NCI-H82 (cell line): ENCODE data around the gene FARP1.
A peak's percentile ranks its signal among the peaks of the same experiment; 100 is the strongest.
"Not testable (repeated sequence)": the region's sequence is repeated elsewhere in the genome, so short reads cannot be mapped to it uniquely, and the experiment has no call there.

Source experiments
- DNase-seq: peaks from one replicate; lab custom pipeline; 2025; lab: John Stamatoyannopoulos, UW

Gene FARP1

DNA sequence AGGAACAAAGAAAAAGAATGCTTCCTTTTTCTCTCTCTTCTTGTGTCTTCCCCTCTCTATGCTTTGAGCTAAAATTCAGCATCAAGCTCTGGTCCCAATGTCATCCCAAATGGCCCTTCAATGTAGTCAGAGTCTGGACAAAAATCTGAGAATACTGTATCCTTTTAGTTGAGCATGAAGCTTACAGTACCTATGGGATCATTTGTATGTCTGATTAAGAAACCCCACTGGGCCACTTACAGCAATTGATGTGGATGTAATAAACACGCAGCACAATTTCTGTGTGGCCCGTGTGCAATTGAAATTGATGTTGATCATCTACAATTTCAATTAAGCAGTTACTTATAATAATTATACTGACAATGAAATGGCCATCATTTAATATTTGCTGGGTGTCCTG lies 223.1 kb downstream of the FARP1 start:
- no peak for DNase-seq

DNA sequence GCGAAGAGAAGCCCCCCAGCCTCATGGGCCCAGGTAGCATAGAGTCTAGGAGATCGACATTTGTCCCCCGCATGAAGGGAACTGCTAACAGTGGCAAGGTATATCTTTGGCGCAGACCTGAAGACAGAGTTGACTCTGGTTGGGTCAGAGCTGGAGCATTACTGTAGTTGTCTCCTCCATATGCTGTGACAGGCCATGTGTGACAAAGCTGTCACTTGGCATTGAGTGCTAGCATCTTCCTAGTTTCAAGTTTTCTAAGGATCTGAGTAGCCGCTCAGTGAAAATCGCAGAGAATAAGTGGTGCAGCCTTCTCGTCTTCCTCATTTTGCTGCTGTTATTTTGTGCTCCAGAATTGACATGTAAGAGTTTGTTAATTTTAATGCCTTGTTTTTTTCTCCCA lies 223.5 kb downstream of the FARP1 start:
- DNase-seq, result no peak

DNA sequence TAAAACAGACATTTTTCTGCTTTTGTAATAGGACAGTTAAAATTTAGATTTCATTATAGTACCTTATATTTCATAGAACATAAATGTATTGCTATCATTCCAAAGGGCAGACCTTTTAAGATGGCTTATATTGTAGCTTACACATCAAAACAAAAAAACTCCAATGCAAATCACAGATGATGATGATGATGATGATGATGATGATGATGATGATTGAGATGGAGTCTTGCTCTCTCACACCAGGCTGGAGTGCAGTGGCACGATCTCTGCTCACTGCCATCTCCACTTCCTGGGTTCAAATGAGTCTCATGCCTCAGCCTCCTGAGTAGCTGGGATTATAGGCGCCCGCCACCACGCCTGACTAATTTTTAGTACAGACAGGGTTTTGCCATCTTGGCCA lies 224.1 kb downstream of the FARP1 start:
- no peak for DNase-seq

DNA sequence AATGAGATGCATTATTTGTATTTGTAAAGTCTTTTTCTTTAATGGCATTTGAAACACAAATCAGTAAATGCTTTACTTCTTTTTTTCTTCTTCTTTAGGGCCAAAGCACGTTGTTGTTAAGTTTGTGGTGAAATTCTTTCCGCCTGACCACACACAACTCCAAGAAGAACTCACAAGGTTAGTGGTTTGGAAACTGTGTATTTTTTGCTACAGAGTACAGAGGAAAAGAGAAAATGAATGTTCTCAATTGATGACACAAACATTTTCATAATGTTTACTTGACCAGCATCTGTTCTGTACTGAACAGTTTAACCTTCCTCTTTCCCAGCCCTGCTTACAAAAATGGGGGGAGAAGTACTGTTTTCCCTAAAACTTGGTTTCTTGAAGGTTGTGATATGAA lies 225.1 kb downstream of the FARP1 start:
- DNase-seq, result no peak

DNA sequence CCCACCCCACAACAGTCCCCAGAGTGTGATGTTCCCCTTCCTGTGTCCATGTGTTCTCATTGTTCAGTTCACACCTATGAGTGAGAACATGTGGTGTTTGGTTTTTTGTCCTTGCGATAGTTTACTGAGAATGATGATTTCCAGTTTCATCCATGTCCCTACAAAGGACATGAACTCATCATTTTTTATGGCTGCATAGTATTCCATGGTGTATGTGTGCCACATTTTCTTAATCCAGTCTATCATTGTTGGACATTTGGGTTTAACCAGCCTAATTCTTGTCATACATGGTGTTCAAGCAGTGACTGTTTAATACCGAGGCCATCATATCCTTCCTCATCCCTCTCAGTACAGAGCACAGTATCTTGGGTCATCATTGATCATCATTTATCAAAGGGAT lies 226.6 kb downstream of the FARP1 start:
- not testable (repeated sequence) for DNase-seq

DNA sequence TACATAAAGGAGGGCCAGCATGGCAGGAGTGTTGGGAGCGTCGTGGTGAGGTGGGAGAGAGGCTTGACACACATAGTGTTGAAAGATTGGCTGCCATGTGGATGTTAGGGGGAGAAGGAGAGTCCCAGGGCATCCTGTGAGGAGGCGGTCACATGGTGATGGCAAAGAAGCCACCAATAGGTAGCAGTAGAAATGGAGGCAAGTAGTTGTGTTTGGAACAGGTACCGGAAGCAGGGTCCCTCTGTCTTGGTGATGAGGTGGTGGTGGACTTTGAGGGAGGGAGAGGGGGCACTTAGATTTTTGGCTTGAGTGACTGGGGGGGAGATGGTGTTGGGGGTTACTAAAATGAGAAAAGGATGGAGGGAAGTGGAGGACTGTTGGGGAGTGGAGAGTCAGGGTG lies 227.4 kb downstream of the FARP1 start:
- no peak for DNase-seq

DNA sequence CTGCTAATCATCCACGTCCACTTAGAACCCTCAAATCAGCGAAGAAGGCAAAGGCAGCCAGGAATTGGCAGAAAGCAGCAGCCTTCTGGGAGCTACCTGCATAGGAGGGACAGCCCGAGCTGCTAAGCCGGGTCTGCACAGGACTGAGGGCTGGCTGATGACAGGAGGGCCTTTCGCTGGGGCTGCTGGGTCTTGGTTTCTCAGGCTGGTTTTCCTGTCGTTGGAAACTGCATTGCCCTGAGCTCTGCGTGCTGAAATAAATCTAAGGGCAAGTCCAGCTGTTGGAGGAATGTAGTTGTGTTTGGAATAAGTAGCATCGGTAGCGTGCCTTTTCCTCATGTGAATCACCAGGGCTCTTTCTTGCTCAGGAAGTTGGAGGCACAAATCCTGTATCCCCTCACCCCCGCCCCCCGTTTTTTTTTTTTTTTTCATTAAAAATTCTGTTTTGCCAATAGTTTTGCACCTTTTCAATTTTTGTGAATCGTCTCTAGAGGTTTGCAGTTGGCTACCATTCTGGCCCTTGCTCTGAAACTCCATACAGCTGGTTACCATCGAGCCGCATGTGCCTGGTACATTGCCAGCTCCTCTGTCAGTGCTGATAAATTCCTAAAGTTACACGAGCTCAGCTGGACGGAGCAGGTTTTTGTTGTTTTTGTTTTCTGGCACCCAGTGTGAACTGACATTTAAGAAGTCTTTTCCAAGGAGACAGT lies 228.1 kb downstream of the FARP1 start:
- DNase-seq, result no peak

DNA sequence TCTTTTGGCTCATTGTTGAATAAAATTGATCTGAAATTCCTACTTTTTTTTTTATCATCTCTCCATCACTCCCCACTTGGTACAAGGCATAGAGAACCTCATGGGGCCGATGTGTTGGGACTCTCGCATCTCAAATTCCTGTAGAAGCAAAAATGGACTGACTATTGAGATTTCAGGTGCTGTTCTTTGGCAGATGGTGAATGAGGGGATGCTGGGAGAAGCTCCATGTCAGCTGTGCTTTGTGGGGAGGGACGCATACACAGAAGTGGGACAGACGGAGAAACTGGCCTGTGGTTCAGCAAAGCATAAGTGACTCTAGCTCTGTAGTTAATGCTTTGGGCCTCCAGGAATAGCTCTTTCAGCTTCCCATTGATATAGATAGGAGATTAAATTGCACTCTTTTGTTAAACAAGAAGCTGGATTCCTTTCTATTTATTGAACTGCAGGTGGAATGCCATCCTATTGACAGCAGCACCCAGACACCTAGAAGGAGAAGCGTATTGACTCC lies 228.7 kb downstream of the FARP1 start:
- DNase-seq, result no peak

DNA sequence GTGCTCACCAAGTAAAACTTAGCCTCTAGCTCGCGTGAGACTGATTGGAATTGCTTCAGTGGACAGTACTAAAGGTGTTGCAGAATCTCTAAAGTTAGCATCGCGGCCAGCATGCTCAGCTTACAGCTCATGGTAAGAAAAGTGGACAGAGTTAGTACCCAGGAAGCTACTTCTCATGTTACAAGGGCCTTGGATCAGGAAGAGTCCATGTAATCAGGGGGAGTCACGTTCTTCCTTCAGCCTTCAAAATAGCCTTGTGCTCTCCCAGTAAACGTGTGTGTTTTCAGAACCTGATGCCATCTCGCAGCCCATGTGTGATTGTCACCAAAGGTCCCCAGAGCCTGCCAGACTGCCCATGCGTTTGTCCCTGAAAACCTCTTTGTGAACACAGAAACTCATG lies 230.0 kb downstream of the FARP1 start:
- no peak for DNase-seq

DNA sequence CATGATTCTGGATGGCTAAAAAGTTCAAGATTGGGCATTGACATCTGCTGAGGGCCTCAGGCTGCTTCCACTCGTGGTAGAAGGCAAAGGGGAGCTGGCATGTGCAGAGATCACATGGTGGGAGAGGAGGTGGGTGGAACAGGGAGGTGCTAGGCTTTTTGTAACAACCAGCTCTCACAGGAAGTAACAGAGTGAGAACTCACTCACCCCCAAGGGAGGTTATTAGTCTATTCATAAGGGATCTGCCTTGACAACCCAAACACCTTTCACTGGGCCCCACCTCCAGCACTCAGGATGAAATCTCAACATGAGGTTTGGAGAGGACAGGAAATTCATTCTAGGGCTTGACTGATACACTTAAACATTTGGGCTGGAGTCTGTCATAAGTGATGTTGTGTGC lies 231.9 kb downstream of the FARP1 start:
- no peak for DNase-seq

DNA sequence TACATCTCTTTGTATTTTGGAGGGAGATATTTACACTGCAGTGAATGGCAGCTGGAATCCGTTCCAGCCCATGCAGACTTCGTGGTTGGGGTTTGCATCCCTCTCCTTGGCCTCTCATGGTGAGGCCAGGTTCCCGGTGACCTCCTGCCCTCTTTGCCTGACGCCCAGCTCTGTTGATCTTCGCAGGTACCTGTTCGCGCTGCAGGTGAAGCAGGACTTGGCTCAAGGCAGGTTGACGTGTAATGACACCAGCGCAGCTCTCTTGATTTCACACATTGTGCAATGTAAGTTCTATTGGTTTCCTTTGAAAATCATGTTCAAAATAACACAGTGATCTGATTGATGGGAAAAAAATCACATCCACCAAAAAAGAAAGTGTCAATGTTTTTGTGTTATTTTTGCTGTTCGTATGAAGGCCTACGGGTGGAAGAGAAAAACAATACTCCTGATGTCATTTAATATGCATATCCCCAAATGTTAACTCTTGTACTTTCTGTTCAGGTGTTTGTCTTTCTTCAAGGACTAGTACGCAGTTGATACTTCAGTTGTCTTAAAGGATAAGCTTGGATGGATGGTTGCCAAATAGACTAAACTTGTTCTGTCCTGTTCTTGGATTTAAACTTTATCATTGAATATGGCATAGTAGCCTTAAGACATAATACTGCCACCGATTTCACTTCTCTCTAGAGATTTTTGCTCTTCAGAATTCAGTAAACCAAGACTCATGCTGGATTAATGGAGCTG lies 234.9 kb downstream of the FARP1 start:
- no peak for DNase-seq

DNA sequence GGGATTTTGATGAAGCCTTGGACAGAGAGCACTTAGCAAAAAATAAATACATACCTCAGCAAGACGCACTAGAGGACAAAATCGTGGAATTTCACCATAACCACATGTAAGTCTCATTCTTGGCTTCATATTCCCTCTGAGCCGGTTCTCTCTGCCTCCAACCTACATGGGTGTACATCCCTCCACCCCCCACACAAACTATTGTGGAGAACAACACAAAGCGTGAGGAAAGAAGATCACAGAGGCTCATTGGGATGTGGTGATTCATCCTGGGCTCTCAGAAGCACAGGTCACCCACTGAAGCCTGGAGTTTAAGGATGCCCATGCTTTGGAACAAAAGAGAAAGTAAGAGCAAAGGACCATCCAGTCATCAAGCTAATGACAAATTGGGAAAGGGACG lies 241.8 kb downstream of the FARP1 start:
- no peak for DNase-seq

DNA sequence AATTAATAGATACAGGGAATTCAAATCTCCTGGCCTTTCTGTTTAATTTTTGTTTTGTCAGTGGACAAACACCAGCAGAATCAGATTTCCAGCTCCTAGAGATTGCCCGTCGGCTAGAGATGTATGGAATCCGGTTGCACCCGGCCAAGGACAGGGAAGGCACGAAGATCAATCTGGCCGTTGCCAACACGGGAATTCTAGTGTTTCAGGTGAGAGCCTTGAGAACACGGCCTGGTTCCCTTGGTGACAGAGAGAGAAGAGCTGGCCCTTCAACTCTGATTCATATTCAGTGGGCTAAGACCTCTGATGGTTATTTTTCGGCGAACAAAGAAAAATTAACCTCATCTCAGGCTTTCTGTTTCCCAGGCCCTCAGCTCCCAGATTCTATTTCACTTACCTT lies 242.7 kb downstream of the FARP1 start:
- DNase-seq, result no peak

DNA sequence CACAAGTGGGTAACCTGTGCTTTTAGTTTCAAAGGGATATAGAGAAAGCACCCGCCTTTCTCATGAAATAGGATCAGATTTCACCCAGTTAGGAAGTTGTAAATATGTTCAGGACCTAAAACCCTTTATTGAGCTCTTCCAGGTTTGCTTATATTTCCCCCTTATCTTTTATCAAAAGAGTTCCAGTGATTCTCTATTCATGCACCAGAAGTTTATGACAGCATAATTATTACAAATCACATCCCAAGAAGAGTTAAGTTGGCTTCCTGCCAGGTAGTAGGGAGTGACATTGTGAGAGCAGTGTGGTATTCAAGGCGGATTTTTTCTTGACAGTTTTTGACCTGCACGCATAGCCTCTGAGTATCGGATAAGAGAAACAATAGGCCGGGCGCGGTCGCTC lies 243.7 kb downstream of the FARP1 start:
- DNase-seq, result no peak

DNA sequence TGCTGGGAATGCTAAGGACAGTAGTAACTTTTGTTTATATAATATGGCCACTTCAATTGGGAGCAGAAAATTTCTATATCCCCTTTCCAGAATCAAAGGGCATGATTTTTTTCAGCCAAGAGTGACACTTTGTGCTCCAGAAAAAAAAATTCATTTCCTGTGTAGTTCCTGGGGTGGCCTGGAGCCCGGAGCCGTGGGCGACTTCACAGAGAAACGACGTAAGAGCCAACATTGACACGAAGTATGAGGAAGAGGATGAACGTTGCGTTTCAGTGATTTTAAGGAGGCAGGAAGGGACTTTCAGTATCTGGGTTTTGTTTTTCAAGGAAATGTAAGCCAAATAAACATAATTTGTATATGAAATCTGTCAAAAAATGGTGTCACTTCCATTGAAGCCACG lies 246.4 kb downstream of the FARP1 start:
- no peak for DNase-seq

DNA sequence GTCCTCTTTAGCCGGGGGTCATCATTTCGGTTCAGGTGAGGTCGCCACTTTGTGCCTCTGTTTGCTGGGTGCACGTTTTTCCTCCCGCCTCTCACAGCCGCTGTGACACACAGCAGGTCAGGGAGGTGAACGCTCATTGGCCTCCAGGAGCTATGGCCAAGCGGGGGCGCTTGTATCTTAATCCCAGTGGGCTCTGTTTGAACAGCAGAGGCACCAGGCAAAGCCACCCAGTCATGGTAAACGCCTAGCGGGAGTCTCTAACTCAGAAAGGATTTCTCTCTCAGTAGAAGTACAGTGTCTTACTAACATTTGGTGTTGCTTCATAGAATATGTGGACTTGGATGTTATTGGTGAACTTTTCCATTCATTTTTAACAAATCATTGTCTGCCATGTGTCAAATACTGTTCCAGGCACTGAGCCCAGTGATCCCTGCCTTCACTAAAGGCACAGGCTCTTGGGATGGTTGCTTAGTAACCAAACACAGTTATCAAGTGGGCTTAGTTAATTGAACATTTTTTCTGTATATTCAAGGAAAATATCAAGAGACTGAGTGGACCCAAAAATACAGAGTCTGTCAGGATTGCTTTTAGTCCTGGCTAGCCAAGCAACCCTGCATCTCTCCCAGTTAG lies 247.3 kb downstream of the FARP1 start:
- DNase-seq, result no peak

DNA sequence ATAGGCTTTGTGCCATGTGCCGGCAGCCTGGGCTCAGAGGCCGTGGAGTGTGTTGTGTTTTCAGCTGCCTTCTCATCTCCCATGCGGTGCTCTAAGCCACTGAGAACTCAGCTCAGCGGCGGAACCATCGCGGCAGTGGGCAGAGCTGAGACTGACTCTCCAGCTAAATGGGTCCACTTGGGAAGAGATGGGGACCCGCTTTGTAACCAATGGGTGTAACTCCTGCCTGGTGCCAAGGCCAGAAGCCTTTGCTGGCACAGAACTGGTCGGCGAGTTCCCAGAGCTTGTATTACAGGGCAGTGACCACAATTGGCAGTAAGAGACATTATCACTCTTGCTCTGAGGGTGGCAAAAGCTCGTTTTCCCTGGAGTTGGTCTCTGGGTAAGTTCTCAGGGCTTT lies 251.0 kb downstream of the FARP1 start:
- no peak for DNase-seq

DNA sequence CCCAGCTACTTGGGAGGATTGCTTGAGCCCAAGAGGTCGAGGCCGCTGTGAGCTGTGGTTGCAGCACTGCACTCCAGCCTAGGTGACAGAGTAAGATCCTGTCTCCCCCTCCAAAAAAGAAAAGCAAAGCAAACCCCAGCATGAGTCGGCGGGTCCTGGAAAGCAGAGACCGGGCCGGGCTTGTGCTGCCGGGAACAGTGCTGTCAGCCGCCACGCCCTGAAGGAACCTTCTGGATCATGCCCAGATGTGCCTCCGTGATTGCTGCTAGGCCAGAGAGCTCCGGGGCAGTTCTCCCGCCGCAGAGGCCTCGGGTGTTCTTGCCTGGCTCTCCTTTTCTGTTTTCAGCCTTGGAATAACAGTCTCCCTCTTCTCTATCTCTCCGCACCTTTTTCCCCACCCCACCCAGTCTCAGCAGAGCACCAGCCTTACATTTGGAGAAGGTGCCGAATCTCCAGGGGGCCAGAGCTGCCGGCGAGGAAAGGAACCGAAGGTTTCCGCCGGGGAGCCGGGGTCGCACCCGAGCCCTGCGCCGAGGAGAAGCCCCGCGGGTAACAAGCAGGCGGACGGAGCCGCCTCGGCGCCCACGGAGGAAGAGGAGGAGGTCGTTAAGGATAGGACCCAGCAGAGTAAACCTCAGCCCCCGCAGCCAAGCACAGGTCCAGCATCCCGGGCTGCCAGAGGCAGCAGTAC lies 252.1 kb downstream of the FARP1 start:
- DNase-seq, result no peak

DNA sequence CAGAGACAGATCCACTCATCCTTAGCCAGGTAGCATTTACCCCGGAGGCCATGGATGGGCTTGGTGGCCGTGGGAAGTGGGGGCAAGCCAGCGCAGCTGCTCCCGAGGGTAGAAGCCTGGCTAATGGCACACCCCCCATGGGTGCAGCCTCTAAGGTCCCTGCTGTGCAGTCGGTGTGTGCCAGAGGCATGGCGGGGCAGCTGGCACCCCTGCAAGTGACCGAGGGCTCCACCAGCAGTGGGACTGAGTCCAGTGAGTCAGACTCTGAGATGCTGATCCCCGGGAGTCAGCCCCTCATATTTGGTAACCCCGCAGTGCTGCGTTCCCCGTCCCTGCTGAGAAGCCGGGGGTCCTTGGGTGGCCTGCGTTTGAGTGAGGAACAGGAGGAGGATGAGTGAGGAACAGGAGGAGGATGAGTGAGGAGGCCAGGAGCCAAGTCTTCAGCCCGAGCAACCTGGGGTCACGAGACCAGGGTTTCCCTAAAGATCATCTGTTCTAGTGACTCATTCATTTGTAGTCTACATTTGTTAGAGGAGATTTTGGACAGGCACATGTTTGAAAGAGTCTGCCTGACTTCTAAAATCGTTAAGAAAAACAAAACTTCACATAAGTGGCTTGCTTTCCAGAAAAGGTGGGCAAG lies 253.3 kb downstream of the FARP1 start:
- DNase-seq, result no peak

DNA sequence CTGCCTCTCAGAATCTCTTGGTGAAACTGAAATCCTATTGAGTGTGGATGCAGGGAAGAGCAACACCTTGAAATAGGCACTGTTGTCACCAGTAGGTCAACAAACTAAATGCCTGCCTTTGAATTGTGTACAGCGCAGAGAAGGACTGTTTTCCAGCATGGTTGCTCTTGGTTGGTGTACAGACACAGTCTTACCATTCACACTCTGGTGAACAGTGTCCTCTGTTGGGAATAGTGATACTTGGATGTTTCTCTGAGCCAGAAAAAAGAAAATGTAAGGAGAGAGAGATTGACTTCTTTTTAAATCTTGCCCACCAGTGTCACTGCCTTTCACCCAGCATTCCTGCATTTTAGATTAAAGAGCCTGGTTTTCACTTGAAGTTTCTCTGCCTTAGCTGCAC lies 254.3 kb downstream of the FARP1 start:
- peak; percentile 30 for DNase-seq

DNA sequence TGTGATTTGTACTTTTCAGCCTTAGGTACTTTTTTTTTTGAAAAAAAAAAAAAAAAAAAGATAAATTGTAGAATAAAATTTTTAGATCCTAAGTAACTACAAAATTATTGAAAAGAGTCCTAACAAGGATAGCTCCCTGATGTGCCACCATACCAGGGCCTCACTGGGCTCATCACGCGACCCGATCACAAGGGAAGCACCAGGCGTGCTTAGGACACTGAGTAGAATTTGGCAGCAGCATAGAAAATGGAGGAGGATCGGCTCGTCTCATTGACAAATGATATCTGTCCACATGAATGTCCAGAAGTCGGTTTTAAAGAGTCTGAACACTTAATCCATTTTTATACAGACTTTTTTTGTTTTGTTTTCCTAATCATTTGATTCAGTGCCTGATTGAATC lies 255.0 kb downstream of the FARP1 start:
- no peak for DNase-seq

DNA sequence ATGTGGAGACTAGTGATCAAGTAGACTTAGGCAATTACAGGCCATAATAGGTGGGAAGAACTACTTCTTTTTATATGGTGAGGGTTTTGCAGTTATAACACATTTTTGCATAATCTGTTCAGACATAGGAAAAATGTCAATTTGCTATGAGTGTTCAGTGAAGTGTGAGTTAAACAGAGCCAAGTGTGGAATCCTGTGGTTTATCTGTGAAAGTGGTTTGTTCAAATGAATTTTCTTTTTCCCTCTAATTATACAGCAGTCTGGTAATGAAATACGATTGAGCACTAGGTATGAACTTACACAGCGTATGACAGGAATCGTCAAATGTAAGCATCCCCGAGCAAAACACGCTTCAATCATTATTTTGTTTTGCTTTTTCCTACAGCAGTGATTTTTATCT lies 255.7 kb downstream of the FARP1 start:
- DNase-seq, result no peak
